Medulla oblongata (tissue), 1 donor: Measurements from ENCODE around the gene ANKRA2.

ENCODE experiments used
- DNase-seq: peaks from one replicate; pipeline ENCODE4 v3.0.0-alpha.2; 2015; ENCODE audit errors: extremely low spot score

Gene ANKRA2, protein sequence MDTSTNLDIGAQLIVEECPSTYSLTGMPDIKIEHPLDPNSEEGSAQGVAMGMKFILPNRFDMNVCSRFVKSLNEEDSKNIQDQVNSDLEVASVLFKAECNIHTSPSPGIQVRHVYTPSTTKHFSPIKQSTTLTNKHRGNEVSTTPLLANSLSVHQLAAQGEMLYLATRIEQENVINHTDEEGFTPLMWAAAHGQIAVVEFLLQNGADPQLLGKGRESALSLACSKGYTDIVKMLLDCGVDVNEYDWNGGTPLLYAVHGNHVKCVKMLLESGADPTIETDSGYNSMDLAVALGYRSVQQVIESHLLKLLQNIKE

DNA sequence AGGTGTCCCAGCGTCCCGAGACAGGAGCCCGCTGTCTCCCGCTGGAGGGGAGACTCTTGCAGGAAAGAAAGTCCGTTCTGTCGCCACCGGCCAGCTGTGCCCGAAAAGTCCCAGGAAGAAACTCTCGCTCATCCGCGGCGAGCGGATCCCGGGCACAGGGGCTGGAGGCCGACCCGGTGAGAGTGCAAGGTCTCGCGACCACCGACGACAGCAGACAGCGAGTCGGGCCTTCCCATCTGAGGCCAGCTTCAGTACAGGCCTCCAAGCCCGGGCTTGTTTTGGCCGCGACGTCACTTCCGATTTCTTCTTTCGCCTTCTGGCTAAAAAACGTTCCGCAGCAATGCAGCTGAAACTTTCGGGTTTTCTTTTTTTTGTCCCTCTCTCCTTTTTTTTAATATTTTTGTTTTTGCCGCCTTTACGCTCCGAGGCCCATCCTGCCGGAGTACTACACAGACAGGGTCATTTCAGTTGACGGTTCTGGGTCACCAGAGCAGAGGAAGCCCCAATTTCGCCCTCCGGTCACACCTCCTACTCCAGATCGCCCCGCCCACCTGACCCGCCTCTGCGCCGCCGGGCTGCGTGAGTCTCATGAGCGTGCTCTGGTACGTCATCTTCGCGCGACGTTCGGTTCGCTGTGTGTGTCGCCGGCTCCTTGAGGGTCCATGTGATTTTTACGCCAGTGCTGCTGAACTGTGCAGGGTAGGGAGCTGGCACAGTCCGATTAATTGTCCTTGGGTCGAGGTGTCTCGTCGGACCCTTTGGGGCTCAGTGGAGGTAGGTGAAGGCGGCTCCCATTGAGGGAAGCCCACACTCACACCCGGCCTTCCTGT, at the start of gene ANKRA2, which contains the start of gene UTP15:
TSS of gene ANKRA2 (minus strand) at position 501 of the 830 bp plus-strand sequence. CDS start 2,758 bp downstream, outside the sequence.
TSS of gene UTP15 (plus strand) at position 605 of the 830 bp plus-strand sequence. CDS start 1,602 bp downstream, outside the sequence.
- peak; percentile 98 for DNase-seq

DNA sequence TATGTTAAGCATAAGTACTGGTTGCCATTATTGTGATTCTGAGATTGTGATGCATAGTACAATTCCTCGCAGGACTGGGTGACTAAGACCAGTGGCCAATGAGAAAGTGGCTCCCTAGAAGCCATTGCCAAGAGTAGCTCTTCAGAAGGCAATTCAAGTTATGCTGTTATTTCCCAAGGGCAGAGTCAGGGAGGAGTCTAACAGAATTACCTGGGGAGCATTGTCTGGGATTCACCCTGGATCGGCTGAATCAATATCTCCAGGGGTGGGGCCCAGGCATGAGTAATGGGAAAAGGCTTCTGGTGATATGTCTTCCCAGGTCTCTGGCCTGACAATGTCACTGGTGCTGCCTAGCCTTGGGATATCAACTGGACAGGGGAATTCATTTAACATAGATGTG, 49.6 kb upstream of the ANKRA2 start:
- no peak for DNase-seq

DNA sequence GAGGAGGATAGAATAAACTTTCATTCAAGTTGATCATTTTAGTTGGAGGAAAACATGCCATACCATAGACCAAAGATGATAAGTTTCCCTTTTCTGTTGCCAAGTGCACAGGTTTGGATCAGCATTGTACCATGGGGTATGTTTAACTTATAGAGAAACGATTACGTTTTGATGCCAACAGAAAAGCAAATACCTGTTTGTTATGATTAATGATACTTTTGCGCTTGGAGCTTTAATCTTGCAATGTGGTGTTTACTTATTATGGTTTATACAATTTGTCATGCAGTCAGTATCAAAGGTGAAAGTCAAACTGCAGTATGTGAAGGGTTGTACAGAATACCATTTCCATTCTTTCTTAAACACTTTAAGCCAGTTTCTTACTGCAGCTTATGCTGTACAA, 47.4 kb upstream of the ANKRA2 start:
- no peak for DNase-seq

DNA sequence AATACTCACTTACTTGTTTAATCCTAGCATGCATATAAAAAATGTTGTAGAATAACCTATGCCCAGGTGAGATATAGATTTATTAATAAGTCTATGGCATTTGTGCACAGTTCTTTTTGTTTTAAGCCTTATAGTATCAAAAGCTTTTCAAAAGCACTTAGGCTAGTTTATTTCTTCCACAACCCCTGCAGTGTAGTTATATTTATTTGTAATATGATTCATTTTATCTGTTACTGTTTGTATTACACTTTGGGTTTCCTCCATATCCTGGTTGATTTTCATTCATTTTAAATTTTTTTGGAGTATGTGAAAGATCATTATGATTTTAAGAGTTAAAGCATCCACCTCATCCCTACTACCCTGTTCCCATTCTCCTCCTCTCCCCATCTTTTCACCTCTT, 41.8 kb upstream of the ANKRA2 start:
- no peak for DNase-seq

DNA sequence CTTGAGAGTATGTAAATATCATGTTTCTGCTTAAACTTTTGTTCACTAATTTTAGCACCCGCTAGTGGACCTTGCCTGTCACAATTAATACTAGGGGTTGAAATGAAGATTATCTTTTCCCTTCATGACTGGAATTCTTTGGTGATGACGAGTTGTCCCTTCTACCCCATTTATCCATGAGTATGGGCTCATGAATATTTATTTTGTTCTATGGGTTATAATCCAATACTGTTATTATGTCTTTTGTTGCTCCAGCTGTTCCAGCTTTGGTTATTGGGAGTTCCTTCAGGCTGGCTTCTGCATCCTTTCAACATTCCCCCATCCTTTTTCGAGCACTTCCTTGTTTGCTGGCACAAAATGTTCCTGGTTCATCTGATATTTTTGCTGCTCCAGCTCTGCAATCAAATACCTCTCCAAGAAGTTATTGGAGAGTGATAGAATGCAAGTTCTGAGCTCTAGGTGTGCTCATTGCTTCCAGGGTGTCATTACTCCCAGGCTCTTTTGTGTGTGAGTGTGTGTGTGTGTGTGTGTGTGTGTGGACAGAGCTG, 40.8 kb upstream of the ANKRA2 start:
- DNase-seq, result no peak

DNA sequence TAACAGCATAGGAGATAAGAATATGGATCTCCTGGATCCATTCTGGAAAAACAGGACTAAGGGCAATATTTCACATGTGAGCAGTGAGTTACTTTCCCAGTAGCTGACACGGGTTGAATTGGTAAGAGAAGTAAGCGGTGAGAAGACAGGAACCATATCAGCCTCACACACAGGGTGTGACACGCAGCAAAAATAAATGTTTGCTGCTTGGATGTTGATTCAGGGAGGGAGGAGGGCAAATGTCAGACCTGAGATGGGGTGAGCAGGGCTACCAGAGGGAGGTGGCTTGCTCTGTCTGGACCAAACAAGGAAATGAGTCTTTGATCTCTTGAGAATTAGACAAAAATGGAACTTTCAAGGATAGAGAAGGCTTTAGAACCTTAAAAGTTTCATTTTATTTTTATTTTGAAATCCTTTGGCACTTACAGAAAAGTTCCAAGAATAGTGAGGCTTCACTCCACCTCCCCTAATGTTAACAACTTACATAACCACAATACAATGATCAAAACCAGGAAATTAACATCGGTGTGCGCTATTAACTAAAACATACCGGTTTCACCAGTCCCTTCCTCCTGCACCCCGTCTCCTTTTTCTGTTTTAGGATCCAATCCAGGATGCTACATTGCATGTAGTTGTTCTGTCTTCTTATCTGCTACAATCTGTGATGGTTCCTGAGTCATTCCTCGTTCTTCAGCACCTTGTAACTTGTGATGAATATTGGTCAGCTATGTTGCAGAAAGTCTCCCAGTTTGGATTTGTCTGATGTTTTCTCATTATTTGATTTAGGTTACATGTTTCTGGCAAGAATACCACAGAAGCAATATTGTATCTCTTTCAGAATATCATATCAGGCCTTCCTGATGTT, 40.0 kb upstream of the ANKRA2 start:
- no peak for DNase-seq

DNA sequence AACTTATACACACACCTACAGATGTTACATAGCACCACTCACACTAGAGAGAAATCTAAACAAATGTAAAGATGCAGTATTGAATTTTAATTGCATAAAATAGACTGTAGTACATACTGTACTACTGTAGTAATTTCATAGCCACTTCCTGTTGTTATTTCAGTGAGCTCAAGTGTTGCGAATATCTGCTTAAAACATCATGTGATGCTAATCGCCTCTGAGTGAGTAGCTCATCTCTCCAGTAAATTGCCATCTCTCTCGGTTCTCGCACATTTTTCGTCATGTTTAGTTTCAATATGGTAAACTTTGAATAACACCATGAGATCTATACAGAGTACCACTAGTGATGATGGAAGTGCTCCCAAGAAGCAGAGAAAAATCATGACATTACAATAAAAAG, 38.6 kb upstream of the ANKRA2 start:
- DNase-seq, result no peak

DNA sequence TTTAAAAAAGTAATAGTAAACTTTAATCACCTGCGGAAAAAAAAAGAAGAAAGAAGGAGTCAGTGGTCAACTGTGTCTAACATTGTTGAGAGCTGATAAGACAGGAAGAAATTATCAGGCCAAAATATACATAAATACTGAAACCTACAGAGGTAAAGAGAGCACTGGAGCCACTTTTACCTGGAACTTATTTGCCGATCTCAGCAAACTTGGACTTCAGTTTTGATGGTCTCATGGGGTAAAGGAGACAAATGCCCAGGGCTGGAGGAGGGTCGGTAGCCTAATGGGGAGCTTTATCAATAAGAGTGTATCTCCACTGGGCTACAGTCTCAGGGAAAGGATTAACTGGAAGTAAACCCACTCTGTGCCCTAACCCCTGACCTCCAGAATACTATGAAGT, 33.9 kb upstream of the ANKRA2 start:
- DNase-seq, result no peak

DNA sequence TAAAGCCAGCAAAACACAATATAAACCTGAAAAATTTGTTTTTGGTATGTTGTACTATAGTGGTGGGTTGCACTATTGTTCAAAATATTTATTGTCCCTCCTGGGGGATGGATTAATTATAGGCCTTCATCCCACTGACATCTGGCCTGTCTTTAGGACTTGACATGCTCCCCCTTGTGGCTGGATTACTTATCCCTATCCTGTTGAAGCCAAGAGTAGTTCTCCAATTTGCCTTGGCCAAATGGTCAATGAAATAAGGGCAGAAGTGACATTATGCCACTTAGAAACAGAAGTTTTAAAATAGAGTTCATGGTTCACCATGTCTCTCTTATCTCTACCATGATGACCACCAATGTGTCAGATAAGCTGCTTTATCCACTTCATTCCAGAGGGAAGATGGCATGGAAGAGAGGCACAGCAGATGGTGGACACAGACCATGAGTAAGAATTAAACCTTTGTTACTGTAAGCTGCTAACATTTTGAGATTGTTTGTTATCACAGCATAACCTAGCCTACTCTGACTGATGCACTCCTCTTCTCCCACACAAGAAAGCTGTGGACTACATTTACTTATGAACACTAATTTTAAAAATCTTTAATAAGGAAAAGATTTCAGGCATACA, 31.4 kb upstream of the ANKRA2 start:
- DNase-seq, result peak; percentile 11

DNA sequence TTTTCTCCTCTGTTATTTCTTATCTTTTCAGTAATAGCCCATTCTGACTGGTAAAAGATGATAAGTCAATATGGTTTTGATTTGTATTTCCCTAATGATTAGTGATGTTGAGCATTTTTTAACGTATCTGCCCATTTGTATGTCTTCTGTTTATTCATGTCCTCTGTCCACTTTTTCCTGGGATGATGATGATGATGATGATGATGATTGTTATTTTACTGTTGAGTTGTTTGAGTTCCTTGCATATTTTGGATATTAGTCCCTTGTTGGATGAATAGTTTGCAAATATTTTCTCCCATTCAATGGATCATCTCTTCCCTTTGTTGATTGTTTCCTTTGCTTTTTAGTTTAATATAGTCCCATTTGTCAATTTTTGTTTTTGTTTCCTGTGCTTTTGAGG, 27.1 kb upstream of the ANKRA2 start:
- no peak for DNase-seq

DNA sequence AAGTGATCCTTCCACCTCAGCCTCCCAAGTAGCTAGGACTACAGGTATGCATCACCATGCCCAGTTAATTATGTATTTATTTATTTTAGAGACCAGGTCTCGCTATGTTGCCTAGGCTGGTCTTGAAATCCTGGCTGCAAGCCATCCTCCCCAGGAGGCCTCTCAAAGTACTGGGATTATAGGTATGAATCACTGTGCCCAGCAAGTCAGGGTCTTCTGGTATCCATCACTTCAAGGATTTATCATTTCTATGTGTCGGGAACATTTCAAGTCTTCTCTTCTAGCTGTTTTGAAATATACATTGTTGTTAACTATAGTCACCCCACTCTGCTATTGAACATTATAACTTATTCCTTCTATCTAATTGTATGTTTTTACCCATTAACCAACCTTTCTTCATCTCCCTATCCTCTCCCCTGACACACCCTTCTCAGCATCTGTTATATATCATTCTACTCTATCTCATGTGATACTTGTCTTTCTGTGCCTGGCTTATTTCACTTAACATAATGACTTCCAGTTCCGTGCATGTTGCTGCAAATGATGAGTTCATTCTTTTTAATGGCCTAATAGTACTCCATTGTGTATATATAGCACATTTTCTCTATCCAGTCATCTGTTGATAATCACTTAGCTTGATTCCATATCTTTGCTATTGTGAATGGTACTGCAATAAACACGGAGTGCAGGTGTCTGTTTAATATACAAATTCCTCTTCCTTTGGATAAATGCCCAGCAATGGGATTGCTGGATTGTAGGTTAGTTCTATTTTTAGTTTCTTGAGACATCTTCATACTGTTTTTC, 26.5 kb upstream of the ANKRA2 start:
- no peak for DNase-seq

DNA sequence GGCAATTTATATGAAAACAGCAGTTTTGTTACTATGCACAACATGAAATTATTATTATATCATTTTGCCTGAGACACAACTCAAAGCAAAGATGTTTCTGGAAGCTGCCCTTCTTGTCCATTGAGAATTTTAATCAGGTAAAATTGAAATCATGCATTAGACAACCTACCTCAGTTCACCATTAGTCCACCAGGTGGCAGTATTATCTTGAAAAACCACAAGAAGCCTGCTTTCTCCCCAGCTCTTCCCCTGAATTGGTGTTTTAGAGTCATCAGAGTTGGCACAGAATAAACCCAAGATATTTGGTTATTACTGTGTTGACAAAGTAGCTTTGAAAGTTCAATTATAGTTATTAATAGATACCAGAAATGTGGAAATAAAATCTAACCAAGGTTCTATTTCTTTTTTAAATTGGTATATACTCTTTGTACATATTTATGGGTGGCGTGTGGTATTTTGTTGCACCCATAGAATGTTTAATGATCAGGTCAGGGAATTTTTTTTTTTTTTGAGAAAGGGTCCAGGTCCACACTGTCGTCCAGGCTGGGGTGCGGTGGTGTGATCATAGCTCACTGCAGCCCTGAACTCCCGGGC, 25.8 kb upstream of the ANKRA2 start:
- DNase-seq, result peak; percentile 87

DNA sequence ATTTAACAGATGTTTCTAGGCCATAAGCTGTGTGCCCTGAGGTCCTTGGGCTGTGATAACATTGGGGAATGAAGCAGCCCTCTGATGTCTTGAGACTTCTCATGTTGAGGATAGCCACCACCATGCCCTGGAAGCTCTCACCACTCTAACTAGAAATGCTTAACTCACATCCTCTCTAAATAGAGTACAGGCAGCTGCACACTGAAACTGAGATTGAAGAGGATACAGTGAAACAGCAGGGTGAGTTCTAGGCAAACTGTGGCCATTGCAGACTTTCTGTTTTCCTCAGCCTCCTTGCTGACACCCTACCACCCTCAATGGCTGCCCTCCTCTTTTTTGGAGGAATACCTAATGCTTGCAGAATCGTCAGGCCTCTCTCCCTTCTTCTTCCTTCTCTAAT, 22.5 kb upstream of the ANKRA2 start:
- DNase-seq, result no peak

DNA sequence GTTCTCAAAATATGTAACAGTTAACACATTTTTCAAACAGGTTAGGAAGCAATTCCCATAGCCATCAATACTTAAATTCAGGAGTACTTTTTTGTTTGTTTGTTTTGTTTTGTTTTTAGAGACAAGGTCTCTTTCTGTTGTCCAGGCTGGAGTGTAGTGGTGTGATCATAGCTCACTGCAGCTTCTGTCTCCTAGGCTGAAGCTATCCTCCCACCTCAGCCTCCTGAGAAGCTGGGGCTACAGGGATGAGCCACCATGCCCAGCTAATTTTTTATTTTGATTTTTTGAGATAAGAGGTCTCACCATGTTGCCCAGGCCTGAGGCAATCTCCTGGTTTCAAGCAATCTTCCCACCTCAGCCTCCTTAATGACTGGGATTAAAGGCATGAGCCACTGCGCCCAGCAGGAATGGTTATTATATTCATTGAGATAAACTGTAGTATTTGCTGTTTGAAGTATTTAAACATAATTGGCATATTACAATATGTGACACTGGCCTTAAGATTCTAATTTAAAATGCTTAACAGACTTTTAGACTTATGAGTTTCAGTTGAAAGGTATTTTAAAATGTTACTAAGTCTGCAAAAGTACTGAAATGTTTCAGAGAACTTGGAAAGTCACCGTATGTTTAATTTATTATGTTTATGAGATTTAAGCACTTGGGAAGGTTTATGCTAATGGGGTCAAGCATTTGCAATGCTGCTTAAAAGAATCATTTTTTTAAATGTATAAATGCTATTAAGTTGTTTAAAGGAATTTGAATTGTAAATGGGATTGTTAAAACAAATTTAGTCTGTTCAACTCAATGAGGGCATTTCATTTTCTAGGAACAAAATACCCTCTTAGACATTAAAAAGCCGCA, 17.1 kb upstream of the ANKRA2 start:
- DNase-seq, result no peak

DNA sequence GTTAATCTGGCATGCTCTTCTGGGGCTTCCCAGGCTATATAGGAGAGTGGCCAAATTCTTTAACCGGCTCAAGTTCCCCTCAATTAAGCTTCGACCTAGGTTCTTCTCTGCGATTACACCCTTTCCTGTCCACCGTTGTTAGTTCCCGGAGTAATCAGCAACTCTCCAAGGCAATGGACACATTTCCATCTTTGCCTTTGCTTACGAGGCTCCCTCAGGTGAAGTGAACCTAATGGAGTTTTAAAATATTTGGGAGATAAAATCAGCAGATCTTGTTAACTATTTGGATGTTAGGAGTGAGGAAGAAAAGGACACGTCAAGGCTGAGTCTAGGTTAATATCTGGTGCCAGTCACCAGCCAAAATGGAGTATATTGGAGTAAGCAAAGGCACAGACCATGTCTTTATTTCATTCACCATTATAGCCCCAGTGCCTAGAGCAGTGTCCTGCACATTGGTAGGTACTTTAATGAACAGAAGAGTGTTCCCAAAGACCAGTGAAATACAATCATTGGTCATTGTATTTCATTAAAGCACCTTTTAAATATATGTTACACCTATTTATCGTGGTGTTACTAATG, 619 bp upstream of the ANKRA2 start:
- DNase-seq, result no peak

DNA sequence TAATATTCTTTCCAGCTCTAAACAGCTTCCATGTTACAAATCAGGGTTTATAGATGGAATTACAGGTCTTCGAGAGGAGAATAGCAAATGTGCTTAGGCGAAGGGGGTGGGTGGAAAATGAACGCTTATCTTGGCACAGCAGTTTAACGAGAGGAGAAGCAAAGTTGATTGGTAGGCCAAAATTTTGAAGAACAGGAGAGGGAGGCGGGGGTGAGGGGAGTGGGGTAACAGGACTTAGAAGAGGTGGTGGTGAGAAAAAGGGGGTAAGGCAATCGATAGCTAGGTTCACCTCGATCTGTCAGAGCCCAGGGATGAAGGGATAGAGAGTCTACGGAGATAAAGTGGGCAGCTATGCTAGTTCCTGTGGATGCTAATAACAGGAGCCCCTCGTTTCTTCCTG, 764 bp downstream of the ANKRA2 start:
- DNase-seq, result peak; percentile 13

DNA sequence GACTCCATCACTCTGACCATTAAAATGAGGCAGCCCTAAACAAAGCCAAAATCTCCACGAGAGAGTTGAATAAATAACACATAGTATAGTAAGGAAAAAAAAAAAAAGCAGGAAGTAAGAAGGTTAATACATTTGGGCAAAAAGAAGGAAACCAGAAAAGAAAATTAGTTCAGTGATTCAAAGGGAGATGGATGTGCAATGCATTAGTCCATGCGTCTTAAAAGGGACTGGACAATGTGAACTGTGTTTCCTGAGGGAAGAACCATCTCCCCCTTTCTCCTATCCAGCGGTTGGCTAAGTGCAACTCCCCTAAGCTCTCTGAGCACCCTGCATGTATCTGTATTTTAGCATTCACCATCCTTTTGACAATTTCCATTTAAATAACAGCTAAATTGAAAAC, 1.4 kb downstream of the ANKRA2 start:
- DNase-seq, result peak; percentile 8

DNA sequence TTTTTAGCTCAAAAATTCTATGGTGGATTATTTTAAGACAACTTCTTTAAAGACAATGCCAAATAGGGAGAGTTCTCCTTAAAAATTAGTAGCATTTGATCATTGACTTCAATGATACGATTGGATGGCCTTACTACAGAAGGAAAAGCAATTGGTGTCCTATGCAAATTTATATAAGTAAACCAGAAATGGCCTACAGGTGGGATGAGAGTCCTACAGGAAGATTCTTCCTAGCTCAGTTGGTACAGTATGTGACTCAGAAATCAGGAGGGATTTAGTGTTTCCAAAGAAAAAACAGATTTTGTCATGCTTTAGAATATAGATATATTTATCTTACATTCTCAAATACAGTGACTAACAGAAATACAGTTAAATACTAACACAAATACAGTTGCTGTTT, 6.5 kb downstream of the ANKRA2 start:
- no peak for DNase-seq

DNA sequence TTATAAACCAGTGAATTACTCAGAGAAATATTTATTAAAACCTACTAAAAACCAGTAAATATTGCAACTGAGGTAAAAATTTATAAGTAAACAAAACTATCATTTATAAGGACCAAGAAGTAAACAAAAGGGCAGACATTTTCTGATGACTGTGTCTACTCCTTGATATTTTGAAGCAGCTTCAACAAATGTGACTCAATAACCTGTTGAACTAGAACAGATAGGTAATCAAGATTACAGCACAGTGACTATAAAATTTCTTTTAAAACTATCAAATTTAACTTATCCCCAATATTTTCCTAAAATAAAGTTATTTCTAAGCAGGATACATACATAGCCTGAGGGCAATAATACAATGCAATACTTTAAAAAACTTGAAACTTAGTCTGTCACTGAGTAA, 12.8 kb downstream of the ANKRA2 start:
- DNase-seq, result no peak
